ENCODE results near the gene MFSD12.
"Not testable (repeated sequence)": the region's sequence is repeated elsewhere in the genome, so short reads cannot be mapped to it uniquely, and the experiment has no call there.

DNA sequence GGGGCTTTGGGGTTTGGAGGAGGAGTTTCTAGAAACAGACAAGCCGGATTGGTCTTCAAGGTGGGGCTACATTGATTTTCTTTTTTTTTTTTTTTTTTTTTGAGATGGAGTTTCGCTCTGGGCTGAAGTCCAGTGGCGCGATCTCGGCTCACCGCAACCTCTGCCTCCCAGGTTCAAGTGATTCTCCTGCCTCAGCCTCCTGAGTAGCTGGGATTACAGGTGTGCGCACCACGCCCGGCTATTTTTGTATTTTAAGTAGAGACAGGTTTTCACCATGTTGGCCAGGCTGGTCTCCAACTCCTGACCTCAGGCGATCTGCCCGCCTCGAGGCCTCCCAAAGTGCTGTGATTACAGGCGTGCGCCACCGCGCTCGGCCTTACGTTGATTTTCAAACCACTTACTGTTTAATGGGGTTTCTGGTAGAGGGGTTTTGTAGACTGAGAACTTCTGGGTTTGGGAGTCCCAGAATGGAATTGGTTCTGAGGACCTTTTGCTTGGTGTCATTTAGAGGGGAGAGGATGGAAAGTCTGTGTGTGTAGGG is 49.2 kb downstream of the MFSD12 start:
- TF ChIP-seq, protein P1, sequence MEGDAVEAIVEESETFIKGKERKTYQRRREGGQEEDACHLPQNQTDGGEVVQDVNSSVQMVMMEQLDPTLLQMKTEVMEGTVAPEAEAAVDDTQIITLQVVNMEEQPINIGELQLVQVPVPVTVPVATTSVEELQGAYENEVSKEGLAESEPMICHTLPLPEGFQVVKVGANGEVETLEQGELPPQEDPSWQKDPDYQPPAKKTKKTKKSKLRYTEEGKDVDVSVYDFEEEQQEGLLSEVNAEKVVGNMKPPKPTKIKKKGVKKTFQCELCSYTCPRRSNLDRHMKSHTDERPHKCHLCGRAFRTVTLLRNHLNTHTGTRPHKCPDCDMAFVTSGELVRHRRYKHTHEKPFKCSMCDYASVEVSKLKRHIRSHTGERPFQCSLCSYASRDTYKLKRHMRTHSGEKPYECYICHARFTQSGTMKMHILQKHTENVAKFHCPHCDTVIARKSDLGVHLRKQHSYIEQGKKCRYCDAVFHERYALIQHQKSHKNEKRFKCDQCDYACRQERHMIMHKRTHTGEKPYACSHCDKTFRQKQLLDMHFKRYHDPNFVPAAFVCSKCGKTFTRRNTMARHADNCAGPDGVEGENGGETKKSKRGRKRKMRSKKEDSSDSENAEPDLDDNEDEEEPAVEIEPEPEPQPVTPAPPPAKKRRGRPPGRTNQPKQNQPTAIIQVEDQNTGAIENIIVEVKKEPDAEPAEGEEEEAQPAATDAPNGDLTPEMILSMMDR (IDR thresholded peaks at IDR 0.05; ENCODE audit: poor library complexity, severe bottlenecking) = not testable (repeated sequence)
- not testable (repeated sequence) for TF ChIP-seq POLR2AphosphoS5 (IDR thresholded peaks at IDR 0.05); MXI1 (conservative IDR thresholded peaks at IDR 0.05; ENCODE audit: poor library complexity, severe bottlenecking); SMC3 (conservative IDR thresholded peaks at IDR 0.05; ENCODE audit: poor library complexity); EZH2 (IDR thresholded peaks at IDR 0.05; ENCODE audit: borderline replicate concordance, insufficient read depth, low read length, poor library complexity, severe bottlenecking); TAF1 (IDR thresholded peaks at IDR 0.05; ENCODE audit: low read depth); RAD21 (conservative IDR thresholded peaks at IDR 0.05)
